ENCODE measurements around the gene NPM3.

Gene NPM3

GRCh38 chr10:101769541-101770180, 13.6 kb downstream of the NPM3 start:
- H3K4me3 ChIP-seq (ENCODE audit: low read length): no peak overlapping the region
- no peak for TF ChIP-seq CTCF (IDR thresholded peaks at IDR 0.05; ENCODE audit: insufficient read depth, low read depth, low read length, missing control alignments)
- no peak for DNase-seq (ENCODE audit: low read depth)

- no peak overlapping the region for H3K4me3 ChIP-seq (ENCODE audit: low read length)
- no peak for TF ChIP-seq CTCF (IDR thresholded peaks at IDR 0.05; ENCODE audit: insufficient read depth, low read depth, low read length, missing control alignments)
- DNase-seq (ENCODE audit: low read depth): no peak
Observed at GRCh38 chr10:101768791-101769170, 14.5 kb downstream of the NPM3 start.

- no peak overlapping the region for H3K4me3 ChIP-seq (ENCODE audit: low read length)
- no peak for TF ChIP-seq CTCF (IDR thresholded peaks at IDR 0.05; ENCODE audit: insufficient read depth, low read depth, low read length, missing control alignments)
- no peak for DNase-seq (ENCODE audit: low read depth)
Observed at GRCh38 chr10:101767966-101768790, 15.1 kb downstream of the NPM3 start.

GRCh38 chr10:101767600-101767945, 15.7 kb downstream of the NPM3 start:
- no peak for TF ChIP-seq CTCF (IDR thresholded peaks at IDR 0.05; ENCODE audit: insufficient read depth, low read depth, low read length, missing control alignments)
- H3K4me3 ChIP-seq (ENCODE audit: low read length): no peak overlapping the region
- DNase-seq (ENCODE audit: low read depth): no peak

- no peak overlapping the region for H3K4me3 ChIP-seq (ENCODE audit: low read length)
- DNase-seq (ENCODE audit: low read depth): no peak
- TF ChIP-seq CTCF (IDR thresholded peaks at IDR 0.05; ENCODE audit: insufficient read depth, low read depth, low read length, missing control alignments): no peak
Observed at GRCh38 chr10:101766753-101767599, 16.3 kb downstream of the NPM3 start.

- H3K4me3 ChIP-seq (ENCODE audit: low read length): no peak overlapping the region
- DNase-seq (ENCODE audit: low read depth): no peak
- TF ChIP-seq CTCF (IDR thresholded peaks at IDR 0.05; ENCODE audit: insufficient read depth, low read depth, low read length, missing control alignments): no peak
Observed at GRCh38 chr10:101766306-101766705, 16.9 kb downstream of the NPM3 start.
